A549 (cell line): ENCODE measurements around the gene CCNL1. TPM values are rescaled to one million over a fixed set of nuclear protein-coding genes. Genes with fewer than 3 reads are reported as not detected.

ENCODE experiments used
- ATAC-seq, 2 experiments: fragments of 200-7000 bp in 1 of 2; fragments of >200 bp in 1 of 2; cut with Nextera tagmentation in 1 of 2; cut with Tn5 transposase in 1 of 2; 3 replicates each; pipeline versions ENCODE4 v1.8.0 to v1.9.1; 2018 to 2020; ENCODE audit warnings: mild to moderate bottlenecking in 1 of 2, moderate library complexity in 1 of 2
- CTCF ChIA-PET: fragments of 300-600 bp; sonication (Branson Sonifier 250); formaldehyde crosslinking; extraction: SDS; loops from one replicate; lab custom pipeline; 2021; ENCODE audit warnings: antibody characterized with exemption, inconsistent platforms; lab: Yijun Ruan, JAX
- POLR2A ChIA-PET: fragments of 350-600 bp; formaldehyde crosslinking; extraction: SDS; loops from one replicate; lab custom pipeline; 2021; ENCODE audit warnings: antibody characterized with exemption, inconsistent platforms; lab: Yijun Ruan, JAX
- DNase-seq, 2 experiments: peaks; one replicate each; pipeline versions ENCODE4 v3.0.0 to v3.0.0-alpha.2; 2011 to 2016; ENCODE audit warnings: low read depth in 1 of 2, low spot score in 1 of 2
- FAIRE-seq: peaks from 2 replicates; lab custom pipeline; 2011; peaks lifted over from hg19 to GRCh38; lab: Jason Lieb, UNC
- H3K27ac ChIP-seq, 2 experiments: fragments of >200 bp; sonication (Bioruptor Twin); formaldehyde crosslinking; 3 replicates each; pipeline ENCODE4 v1.5.1; 2016 to 2017
- H3K4me1 ChIP-seq: fragments of >200 bp; sonication (Bioruptor Twin); formaldehyde crosslinking; 3 replicates; pipeline ENCODE4 v1.6.1; 2016
- H3K4me2 ChIP-seq: fragments of >200 bp; sonication (Bioruptor Twin); formaldehyde crosslinking; 3 replicates; pipeline ENCODE4 v1.6.1; 2016
- H3K4me3 ChIP-seq: fragments of >200 bp; sonication (Bioruptor Twin); formaldehyde crosslinking; 3 replicates; pipeline ENCODE4 v1.5.1; 2016
- H3K9me3 ChIP-seq: fragments of >200 bp; sonication (Bioruptor Twin); formaldehyde crosslinking; 3 replicates; pipeline ENCODE4 v1.6.1; 2016
- CBX2 ChIP-seq: fragments of 200-600 bp; sonication (generic); IDR thresholded peaks from 2 replicates; pipeline ENCODE4 v1.6.1; 2016; ENCODE audit warnings: low read depth, mild to moderate bottlenecking, borderline replicate concordance
- CHD2 ChIP-seq: fragments of 150-350 bp; IDR thresholded peaks from 2 replicates; pipeline ENCODE4 v1.6.1; 2014; ENCODE audit warnings: low read length; ENCODE audit not compliant: partially characterized antibody
- FOSB ChIP-seq: fragments of 250-450 bp; sonication (Bioruptor Pico); IDR thresholded peaks from 2 replicates; pipeline ENCODE4 v1.5.0; 2020; ENCODE audit warnings: mild to moderate bottlenecking, moderate library complexity
- FOSL2 ChIP-seq, 2 experiments: fragments of 450-650 bp in 1 of 2; fragments of >200 bp in 1 of 2; sonication (Bioruptor Twin) in 1 of 2; formaldehyde crosslinking; IDR thresholded peaks; 2 replicates each; pipeline versions ENCODE4 v1.5.0 to v1.6.1; 2016 to 2020; ENCODE audit warnings: mild to moderate bottlenecking in 1 of 2, moderate library complexity in 1 of 2
- FOXS1 ChIP-seq: fragments of 250-450 bp; sonication (Bioruptor Pico); IDR thresholded peaks from 2 replicates; pipeline ENCODE4 v1.5.0; 2020; ENCODE audit warnings: mild to moderate bottlenecking, moderate library complexity
- JUN ChIP-seq, 2 experiments: fragments of >200 bp; sonication (Bioruptor Twin); formaldehyde crosslinking; IDR thresholded peaks; 2 replicates in 1 of 2; 3 replicates in 1 of 2; pipeline ENCODE4 v1.6.1; 2016 to 2017
- KDM1A ChIP-seq: fragments of 200-600 bp; sonication (generic); IDR thresholded peaks from 2 replicates; pipeline ENCODE4 v1.6.1; 2016; ENCODE audit warnings: low read depth, mild to moderate bottlenecking
- KDM5A ChIP-seq: fragments of 200-600 bp; sonication (generic); IDR thresholded peaks from 2 replicates; pipeline ENCODE4 v1.6.1; 2016; ENCODE audit warnings: antibody characterized with exemption, mild to moderate bottlenecking
- MAFK ChIP-seq: fragments of 450-650 bp; IDR thresholded peaks from 2 replicates; pipeline ENCODE4 v1.6.1; 2014; ENCODE audit not compliant: partially characterized antibody
- NR3C1 ChIP-seq: fragments of >200 bp; sonication (Bioruptor Twin); formaldehyde crosslinking; IDR thresholded peaks from 3 replicates; pipeline ENCODE4 v1.6.1; 2017
- RCOR1 ChIP-seq: fragments of 150-350 bp; IDR thresholded peaks from 2 replicates; pipeline ENCODE4 v1.6.1; 2014; ENCODE audit warnings: antibody characterized with exemption, low read length, low read depth
- SREBF2 ChIP-seq: fragments of 450-650 bp; IDR thresholded peaks from 2 replicates; pipeline ENCODE4 v1.6.1; 2014; ENCODE audit warnings: mild to moderate bottlenecking, moderate library complexity
- TFCP2L1 ChIP-seq: fragments of 250-450 bp; sonication (Bioruptor Pico); IDR thresholded peaks from 2 replicates; pipeline ENCODE4 v1.5.0; 2021; ENCODE audit warnings: mild to moderate bottlenecking
- ZFP36 ChIP-seq: fragments of 450-650 bp; IDR thresholded peaks from 2 replicates; pipeline ENCODE4 v1.6.1; 2014; ENCODE audit warnings: borderline replicate concordance; ENCODE audit not compliant: partially characterized antibody
- WGBS: methylation state at CpG from one replicate; pipeline ENCODE4 v1.1.6; 2017; ENCODE audit errors: missing lambda C conversion rate; 5-methylcytosine and 5-hydroxymethylcytosine counted together
- polyA plus RNA-seq, 4 experiments: library from polyadenylated mRNA; depleted of rRNA in 3 of 4; stranded (reverse); fragments of >200 nt; fragmentation: RNase III in 1 of 4; extraction: RNeasy Plus Mini Kit Qiagen cat#74134 plus additional on column Dnase treatment in 1 of 4; gene quantifications; 2 replicates in 3 of 4; 3 replicates in 1 of 4; pipeline ENCODE4 v1.2.3, GENCODE V29; 2011 to 2017
- TF ChIP-seq, protein P1 (sequence below): IDR thresholded peaks from 2 replicates; pipeline ENCODE4 v1.6.1; 2012; ENCODE audit warnings: low read depth, borderline replicate concordance
- TF ChIP-seq, protein P2 (sequence below): IDR thresholded peaks from 2 replicates; pipeline ENCODE4 v1.6.1; 2012
- TF ChIP-seq, protein P3 (sequence below): fragments of 450-650 bp; IDR thresholded peaks from 2 replicates; pipeline ENCODE4 v1.6.1; 2014; ENCODE audit warnings: antibody characterized with exemption
- TF ChIP-seq, protein P4 (sequence below): IDR thresholded peaks from 2 replicates; pipeline ENCODE4 v1.6.1; 2012
- TF ChIP-seq, protein P5 (sequence below): fragments of 250-450 bp; sonication (Bioruptor Pico); IDR thresholded peaks from 2 replicates; pipeline ENCODE4 v1.5.0; 2021; ENCODE audit warnings: mild to moderate bottlenecking, moderate library complexity, borderline replicate concordance
- TF ChIP-seq, protein P6 (sequence below): fragments of >200 bp; sonication (Bioruptor Twin); formaldehyde crosslinking; IDR thresholded peaks from 3 replicates; pipeline ENCODE4 v1.6.1; 2016

The CCNL1 gene
- polyA plus RNA-seq, 2 of the 4 experiments (the other 2 are of a cell fraction) = 45.1 to 170 TPM

DNA sequence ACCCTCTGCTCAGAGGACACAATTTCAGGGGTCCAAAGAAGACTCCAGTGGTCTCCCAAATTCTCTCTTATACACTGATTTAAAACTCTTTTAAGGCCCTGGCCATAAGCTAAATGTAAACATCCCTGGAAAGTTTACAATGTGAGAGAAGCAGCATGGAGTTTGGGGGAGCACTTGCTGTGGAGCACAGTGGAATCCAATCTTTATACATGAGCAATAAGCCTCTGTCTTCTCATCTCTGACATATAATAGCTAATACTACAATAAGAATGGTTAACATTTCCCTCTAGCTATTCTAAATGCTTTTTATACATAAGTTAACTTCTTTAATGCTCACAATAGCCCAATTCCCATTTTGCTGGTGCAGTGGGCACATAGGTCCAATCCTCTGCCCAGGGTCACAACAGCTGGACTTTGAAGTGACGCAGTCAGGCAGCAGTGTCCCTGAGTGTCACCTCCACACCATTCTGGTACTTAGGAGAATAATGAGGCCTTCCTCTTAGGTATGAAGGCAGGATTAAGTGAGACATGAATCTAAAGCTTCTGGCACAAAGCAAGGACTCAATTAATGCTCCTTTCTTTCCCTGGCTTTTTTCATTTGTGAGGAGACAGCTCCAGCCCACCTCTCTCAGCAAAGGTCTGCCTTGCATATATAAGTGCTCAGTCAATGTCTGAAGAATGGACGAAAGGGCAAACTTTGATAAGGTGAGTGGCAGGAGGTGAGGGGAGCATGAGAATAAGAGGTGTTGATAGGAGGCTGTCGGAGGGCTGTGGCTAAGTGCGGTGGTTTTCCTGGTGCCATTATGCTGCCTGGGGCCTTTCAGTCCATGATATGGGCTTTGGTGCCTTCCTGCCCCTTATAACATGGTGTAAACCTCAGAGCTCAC is 26.3 kb downstream of the CCNL1 start:
- no peak overlapping the region for H3K4me2 ChIP-seq
- no peak overlapping the region for H3K4me3 ChIP-seq
- H3K9me3 ChIP-seq = no peaks in the 10 kb centered on the region
- H3K27ac ChIP-seq = peak overlapping the region; percentile 14 to 31; a peak in 2 of 6 replicates
- FAIRE-seq = no peak
- peaks cover 64% of the 10 kb centered on the region for H3K4me1 ChIP-seq
- POLR2A ChIA-PET = interaction anchor here (5.9 kb wide), 1 partner anchor 45 kb away, joined by 30 read pairs; no protein-coding TSS in a partner anchor
- TF ChIP-seq, protein P1, sequence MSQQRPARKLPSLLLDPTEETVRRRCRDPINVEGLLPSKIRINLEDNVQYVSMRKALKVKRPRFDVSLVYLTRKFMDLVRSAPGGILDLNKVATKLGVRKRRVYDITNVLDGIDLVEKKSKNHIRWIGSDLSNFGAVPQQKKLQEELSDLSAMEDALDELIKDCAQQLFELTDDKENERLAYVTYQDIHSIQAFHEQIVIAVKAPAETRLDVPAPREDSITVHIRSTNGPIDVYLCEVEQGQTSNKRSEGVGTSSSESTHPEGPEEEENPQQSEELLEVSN = no peak
- no peak for TF ChIP-seq CBX2
- TF ChIP-seq, protein P2, sequence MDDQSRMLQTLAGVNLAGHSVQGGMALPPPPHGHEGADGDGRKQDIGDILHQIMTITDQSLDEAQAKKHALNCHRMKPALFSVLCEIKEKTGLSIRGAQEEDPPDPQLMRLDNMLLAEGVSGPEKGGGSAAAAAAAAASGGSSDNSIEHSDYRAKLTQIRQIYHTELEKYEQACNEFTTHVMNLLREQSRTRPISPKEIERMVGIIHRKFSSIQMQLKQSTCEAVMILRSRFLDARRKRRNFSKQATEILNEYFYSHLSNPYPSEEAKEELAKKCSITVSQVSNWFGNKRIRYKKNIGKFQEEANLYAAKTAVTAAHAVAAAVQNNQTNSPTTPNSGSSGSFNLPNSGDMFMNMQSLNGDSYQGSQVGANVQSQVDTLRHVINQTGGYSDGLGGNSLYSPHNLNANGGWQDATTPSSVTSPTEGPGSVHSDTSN = no peak
- TF ChIP-seq, protein P3, sequence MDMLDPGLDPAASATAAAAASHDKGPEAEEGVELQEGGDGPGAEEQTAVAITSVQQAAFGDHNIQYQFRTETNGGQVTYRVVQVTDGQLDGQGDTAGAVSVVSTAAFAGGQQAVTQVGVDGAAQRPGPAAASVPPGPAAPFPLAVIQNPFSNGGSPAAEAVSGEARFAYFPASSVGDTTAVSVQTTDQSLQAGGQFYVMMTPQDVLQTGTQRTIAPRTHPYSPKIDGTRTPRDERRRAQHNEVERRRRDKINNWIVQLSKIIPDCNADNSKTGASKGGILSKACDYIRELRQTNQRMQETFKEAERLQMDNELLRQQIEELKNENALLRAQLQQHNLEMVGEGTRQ = no peak
- no peak for TF ChIP-seq TFCP2L1
- no peak for TF ChIP-seq KDM1A
- TF ChIP-seq FOSL2 (IDR thresholded peaks at IDR 0.05) = no peak
- TF ChIP-seq FOSL2 (CRISPR knock-in tag; IDR thresholded peaks at IDR 0.05) = no peak
- TF ChIP-seq NR3C1 = no peak
- TF ChIP-seq ZFP36 = no peak
- no peak for TF ChIP-seq FOXS1
- TF ChIP-seq, protein P4, sequence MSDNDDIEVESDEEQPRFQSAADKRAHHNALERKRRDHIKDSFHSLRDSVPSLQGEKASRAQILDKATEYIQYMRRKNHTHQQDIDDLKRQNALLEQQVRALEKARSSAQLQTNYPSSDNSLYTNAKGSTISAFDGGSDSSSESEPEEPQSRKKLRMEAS = no peak
- TF ChIP-seq JUN (IDR thresholded peaks at IDR 0.05) = no peak
- TF ChIP-seq KDM5A = no peak
- TF ChIP-seq, protein P5, sequence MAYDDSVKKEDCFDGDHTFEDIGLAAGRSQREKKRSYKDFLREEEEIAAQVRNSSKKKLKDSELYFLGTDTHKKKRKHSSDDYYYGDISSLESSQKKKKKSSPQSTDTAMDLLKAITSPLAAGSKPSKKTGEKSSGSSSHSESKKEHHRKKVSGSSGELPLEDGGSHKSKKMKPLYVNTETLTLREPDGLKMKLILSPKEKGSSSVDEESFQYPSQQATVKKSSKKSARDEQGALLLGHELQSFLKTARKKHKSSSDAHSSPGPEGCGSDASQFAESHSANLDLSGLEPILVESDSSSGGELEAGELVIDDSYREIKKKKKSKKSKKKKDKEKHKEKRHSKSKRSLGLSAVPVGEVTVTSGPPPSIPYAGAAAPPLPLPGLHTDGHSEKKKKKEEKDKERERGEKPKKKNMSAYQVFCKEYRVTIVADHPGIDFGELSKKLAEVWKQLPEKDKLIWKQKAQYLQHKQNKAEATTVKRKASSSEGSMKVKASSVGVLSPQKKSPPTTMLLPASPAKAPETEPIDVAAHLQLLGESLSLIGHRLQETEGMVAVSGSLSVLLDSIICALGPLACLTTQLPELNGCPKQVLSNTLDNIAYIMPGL = no peak
- TF ChIP-seq, protein P6, sequence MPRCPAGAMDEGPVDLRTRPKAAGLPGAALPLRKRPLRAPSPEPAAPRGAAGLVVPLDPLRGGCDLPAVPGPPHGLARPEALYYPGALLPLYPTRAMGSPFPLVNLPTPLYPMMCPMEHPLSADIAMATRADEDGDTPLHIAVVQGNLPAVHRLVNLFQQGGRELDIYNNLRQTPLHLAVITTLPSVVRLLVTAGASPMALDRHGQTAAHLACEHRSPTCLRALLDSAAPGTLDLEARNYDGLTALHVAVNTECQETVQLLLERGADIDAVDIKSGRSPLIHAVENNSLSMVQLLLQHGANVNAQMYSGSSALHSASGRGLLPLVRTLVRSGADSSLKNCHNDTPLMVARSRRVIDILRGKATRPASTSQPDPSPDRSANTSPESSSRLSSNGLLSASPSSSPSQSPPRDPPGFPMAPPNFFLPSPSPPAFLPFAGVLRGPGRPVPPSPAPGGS = no peak
- TF ChIP-seq SREBF2 = no peak
- no peak for TF ChIP-seq RCOR1
- TF ChIP-seq FOSB = no peak
- TF ChIP-seq MAFK = no peak
- TF ChIP-seq CHD2 = no peak
- TF ChIP-seq, all 56 proteins: peak for 0
- CTCF ChIA-PET = interaction anchor here (0.6 to 10.9 kb wide), 12 partner anchors 11 to 983 kb away, joined by 3 to 100 read pairs (median 4); partner anchors contain the start of gene TIPARP
- no peak for ATAC-seq
- DNase-seq = no peak
- 95% methylated on average over 4 of the region's 4 CpGs for WGBS
